T-helper 17 cell (primary cell): ENCODE results near the gene MYOM3. TPM values are rescaled to one million over a fixed set of nuclear protein-coding genes. Genes with fewer than 3 reads are reported as not detected.
A peak's percentile ranks its signal among the peaks of the same experiment; 100 is the strongest.

Experiments
- ATAC-seq: fragments of 150-1000 bp; cut with Tn5 transposase; 2 replicates; pipeline ENCODE4 v1.10.0; 2021; ENCODE audit warnings: mild to moderate bottlenecking, moderate library complexity
- DNase-seq, 3 donors: peaks; one replicate each; pipeline versions ENCODE4 v3.0.0 to v3.0.0-alpha.2; 2020 to 2021
- H3K9me3 ChIP-seq: one replicate; pipeline ENCODE4 v1.7.0; 2013; ENCODE audit warnings: low read length, mild to moderate bottlenecking; ENCODE audit not compliant: control insufficient read depth, poor library complexity, severe bottlenecking
- H3K27ac Mint-ChIP-seq: one replicate; pipeline ENCODE4 v1.8.0; 2022; ENCODE audit warnings: mild to moderate bottlenecking, moderate library complexity, mixed read lengths
- H3K27me3 Mint-ChIP-seq: one replicate; pipeline ENCODE4 v1.8.0; 2022; ENCODE audit warnings: mixed read lengths
- H3K36me3 Mint-ChIP-seq: one replicate; pipeline ENCODE4 v1.8.0; 2022; ENCODE audit warnings: low read depth, mixed read lengths
- H3K4me1 Mint-ChIP-seq: one replicate; pipeline ENCODE4 v1.8.0; 2022; ENCODE audit warnings: mild to moderate bottlenecking, mixed read lengths
- H3K4me3 Mint-ChIP-seq: one replicate; pipeline ENCODE4 v1.8.0; 2022; ENCODE audit warnings: mild to moderate bottlenecking, moderate library complexity, mixed read lengths
- total RNA-seq, 4 donors: library from RNA in 2 of 4; stranded (reverse) in 2 of 4; gene quantifications; one replicate each; pipeline ENCODE4 v1.2.3 and lab custom pipeline; 2022 to 2026

MYOM3 gene
- total RNA-seq, 2 donors from 2014 or later: not detected

DNA sequence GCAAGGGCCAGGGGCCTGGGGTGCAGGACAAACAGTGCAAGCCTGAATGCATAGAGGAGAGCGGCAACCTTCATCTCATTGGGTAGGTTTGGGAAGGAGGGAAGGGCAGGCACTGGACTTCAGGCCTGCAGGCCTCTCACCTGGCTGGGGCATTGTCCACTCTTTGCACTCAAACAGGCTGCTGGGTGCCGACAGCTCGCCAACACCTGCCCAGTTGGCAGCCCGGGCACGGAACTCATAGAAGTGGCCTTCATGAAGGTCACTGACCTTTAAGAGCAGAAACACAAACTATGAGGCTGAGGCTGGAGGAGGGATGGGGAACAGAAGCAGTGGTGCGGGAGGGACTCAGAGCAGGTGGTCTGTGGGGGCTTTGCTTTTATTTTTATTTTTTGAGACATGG lies 30.7 kb downstream of the MYOM3 start:
- no peak overlapping the region for H3K4me3 Mint-ChIP-seq
- ATAC-seq (no peak), DNase-seq (no peak)
- H3K9me3 ChIP-seq: no peaks in the 10 kb centered on the region
- H3K27ac Mint-ChIP-seq: no peak overlapping the region
- H3K4me1 Mint-ChIP-seq: no peaks in the 10 kb centered on the region
- H3K36me3 Mint-ChIP-seq: peaks cover 4% of the 10 kb centered on the region
- peaks cover 38% of the 10 kb centered on the region for H3K27me3 Mint-ChIP-seq

DNA sequence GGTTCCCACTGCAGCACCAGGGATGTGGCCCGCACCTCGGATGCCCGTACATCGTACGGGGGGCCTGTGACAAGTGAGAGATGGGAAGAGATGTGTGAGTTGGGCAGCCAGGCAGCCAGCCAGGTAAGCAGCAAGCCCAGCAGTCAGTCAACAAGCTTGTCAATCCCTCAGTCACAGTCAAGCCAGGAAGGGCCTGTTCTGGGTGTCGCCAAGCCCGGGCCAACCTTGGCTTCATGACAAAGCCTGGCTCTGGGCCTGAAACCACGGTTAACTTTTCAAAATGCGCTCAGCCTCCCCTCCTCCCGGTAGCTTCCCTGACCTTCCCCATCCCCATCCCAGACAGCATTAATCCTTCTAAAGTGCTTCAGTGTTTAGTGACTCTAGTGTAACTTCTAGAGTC lies 31.8 kb downstream of the MYOM3 start:
- peaks cover 3% of the 10 kb centered on the region for H3K36me3 Mint-ChIP-seq
- H3K4me1 Mint-ChIP-seq: peaks cover 2% of the 10 kb centered on the region
- ATAC-seq: no peak
- H3K4me3 Mint-ChIP-seq: no peak overlapping the region
- H3K27ac Mint-ChIP-seq: no peak overlapping the region
- H3K27me3 Mint-ChIP-seq: peaks cover 32% of the 10 kb centered on the region
- no peak for DNase-seq
- no peaks in the 10 kb centered on the region for H3K9me3 ChIP-seq

DNA sequence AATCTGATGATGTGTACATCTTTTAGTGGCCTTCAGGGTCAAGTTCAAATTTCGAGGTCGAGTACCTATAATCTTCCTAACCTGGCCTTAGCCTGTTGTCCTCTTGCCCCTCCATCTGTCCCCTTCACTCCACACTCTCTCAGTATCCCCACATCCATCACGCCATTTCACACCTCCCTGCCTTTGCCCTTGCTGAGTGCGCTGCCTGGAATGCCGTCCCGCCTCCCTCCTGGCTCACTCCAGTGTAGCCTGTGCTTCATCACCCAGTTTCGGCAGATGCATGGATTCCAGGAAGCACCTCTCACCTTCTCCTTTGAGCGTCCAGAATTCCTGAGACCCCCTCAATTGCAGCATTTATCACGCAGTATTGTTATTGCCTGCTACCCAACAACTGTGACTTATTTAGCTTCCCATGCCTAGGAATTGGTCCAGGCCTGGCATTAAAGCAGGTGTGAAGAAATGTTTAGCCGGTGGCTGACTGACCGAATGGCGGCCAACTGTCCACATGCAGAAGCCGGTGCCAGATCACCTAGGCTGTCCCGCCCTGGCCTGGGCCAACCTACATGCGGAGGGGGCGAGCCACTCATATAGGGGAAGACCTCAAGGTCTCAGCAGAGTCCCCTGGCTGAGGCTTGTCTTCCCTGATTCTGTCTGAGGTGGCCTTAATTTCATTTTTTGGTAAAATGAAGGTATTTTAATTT lies 34.5 kb downstream of the MYOM3 start:
- ATAC-seq: no peak
- H3K27ac Mint-ChIP-seq: no peak overlapping the region
- no peaks in the 10 kb centered on the region for H3K9me3 ChIP-seq
- H3K36me3 Mint-ChIP-seq: no peaks in the 10 kb centered on the region
- no peak overlapping the region for H3K4me3 Mint-ChIP-seq
- H3K27me3 Mint-ChIP-seq: peaks cover 17% of the 10 kb centered on the region
- H3K4me1 Mint-ChIP-seq: peaks cover 2% of the 10 kb centered on the region
- no peak for DNase-seq

DNA sequence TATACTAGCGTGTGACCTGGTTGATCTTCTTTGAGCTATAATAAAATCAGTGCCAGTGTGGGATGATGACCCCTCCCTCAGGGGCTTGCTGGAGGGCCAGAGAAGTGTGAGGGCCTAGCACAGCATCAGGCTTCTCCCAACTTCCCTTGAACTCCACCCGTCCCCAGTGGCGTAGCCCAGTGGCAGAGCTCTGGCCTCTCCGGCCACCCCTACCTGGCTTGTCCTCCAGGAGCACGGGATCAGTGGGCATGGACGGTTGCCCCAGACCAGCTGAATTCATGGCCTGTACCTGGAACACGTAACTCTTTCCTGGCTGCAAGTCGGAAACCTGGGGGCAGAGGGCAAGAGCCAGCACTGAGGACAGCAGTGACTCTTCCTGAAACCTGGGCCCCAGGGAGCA lies 36.0 kb downstream of the MYOM3 start:
- peaks cover 2% of the 10 kb centered on the region for H3K4me1 Mint-ChIP-seq
- no peak overlapping the region for H3K27ac Mint-ChIP-seq
- no peaks in the 10 kb centered on the region for H3K9me3 ChIP-seq
- no peaks in the 10 kb centered on the region for H3K36me3 Mint-ChIP-seq
- no peak for ATAC-seq
- H3K4me3 Mint-ChIP-seq: no peak overlapping the region
- DNase-seq: no peak
- peaks cover 13% of the 10 kb centered on the region for H3K27me3 Mint-ChIP-seq

DNA sequence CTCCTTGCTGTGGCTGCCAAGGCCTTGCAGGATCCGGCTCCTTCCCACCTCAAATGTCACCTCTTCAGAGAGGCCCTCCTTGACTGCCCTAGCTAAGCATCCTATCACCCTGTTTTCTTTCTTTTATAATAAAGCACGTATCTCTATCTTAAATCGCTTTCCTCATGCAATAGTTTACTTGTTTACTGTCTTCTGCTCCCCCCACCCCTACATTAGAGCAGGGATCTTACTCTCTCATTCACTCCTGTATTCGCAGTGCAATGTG lies 36.4 kb downstream of the MYOM3 start:
- DNase-seq (no peak), ATAC-seq (no peak)
- no peaks in the 10 kb centered on the region for H3K9me3 ChIP-seq
- Mint-ChIP-seq H3K4me3 (peak overlapping the region; percentile 19), H3K27me3 (peaks cover 9% of the 10 kb centered on the region), H3K36me3 (no peaks in the 10 kb centered on the region), H3K27ac (no peak overlapping the region), H3K4me1 (peaks cover 2% of the 10 kb centered on the region)

DNA sequence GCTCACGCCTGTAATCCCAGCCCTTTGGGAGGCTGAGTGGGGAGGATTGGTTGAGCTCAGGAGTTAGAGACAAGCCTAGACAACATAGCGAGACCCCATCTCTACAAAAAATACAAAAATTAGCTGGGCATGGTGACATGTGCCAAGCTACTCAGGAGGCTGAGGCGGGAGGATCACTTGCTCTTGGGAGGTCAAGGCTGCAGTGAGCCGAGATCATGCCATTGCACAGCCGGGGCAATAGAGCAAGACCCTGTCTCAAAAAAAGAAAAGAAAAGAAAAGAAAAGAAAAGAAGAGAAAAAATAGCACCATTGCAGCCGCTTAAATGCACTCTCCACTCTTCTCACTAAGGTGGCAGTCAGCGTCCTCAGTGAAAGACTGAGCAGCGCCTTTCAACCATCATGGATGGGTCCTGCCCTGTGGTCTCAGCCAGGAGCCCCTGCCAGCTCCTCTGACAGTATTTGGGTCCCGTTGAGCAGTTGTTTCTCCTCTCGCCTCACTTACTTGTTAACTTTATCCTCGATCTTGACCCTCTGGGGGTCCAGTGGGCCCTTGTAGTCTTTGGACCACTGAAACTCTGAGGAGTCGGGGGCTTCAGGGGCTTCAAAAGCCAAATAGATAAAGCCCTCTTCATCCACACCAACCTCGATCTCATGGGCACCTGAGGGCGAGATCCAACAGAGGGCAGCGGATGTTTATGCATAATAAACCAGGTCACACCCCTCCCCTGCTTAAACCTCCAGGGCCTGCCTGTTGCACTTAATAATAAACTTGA lies 36.9 kb downstream of the MYOM3 start:
- Mint-ChIP-seq H3K36me3 (no peaks in the 10 kb centered on the region), H3K4me3 (peak overlapping the region; percentile 19)
- ATAC-seq: no peak

DNA sequence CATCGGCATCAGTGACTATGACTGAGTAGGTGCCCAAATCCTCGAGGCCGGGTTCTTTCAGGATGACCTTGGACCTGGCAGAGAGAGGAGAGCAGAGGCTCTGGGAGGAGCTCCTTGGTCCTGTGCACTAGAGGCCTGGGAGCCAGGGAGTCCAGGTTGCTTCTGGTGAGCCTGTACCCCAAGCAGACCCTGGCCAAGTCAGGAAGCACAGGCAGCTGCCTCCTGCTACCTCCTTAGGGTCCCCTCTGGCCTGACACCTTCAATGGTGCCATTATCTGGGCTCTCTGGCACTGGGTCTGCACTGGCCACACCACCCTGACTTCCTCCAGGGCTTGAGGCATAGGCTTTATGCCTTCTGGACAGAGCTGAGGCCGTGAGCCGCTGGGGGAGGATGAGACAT lies 37.7 kb downstream of the MYOM3 start:
- no peak overlapping the region for H3K4me3 Mint-ChIP-seq
- H3K27me3 Mint-ChIP-seq: peaks cover 8% of the 10 kb centered on the region

More for the DNA sequence above, 36.9 kb downstream of the MYOM3 start:
- Mint-ChIP-seq H3K27me3 (peaks cover 6% of the 10 kb centered on the region), H3K27ac (no peak overlapping the region), H3K4me1 (peaks cover 2% of the 10 kb centered on the region)
- H3K9me3 ChIP-seq: no peaks in the 10 kb centered on the region
- DNase-seq: no peak

DNA sequence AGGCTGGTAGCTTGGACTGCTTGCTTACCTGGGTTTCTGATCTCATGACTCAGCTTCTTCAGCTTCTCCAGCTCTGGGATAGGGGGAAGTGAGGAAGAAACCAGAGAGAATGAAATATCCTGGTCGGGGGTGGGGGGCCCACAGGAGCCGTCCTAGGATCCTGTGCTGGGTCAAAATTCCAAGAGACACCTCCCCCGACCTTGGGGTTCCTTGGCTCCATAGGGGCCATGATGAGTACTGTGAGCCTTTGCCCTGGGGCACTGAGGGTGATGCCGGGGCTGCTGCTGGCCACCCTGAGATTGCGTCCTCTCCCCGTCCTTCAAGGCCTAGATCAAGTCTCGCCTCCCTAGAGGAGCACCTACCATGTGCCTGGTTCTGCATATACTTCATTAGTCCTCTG lies 40.0 kb downstream of the MYOM3 start:
- ATAC-seq: no peak
- H3K27me3 Mint-ChIP-seq: peaks cover 7% of the 10 kb centered on the region
- no peak overlapping the region for H3K27ac Mint-ChIP-seq
- no peaks in the 10 kb centered on the region for H3K9me3 ChIP-seq
- no peaks in the 10 kb centered on the region for H3K36me3 Mint-ChIP-seq
- H3K4me1 Mint-ChIP-seq: peaks cover 2% of the 10 kb centered on the region
- no peak for DNase-seq
- no peak overlapping the region for H3K4me3 Mint-ChIP-seq

More for the DNA sequence above, 37.7 kb downstream of the MYOM3 start:
- ATAC-seq (no peak), DNase-seq (no peak)
- no peaks in the 10 kb centered on the region for H3K9me3 ChIP-seq
- no peaks in the 10 kb centered on the region for H3K36me3 Mint-ChIP-seq
- H3K4me1 Mint-ChIP-seq: peaks cover 2% of the 10 kb centered on the region
- H3K27ac Mint-ChIP-seq: no peak overlapping the region

DNA sequence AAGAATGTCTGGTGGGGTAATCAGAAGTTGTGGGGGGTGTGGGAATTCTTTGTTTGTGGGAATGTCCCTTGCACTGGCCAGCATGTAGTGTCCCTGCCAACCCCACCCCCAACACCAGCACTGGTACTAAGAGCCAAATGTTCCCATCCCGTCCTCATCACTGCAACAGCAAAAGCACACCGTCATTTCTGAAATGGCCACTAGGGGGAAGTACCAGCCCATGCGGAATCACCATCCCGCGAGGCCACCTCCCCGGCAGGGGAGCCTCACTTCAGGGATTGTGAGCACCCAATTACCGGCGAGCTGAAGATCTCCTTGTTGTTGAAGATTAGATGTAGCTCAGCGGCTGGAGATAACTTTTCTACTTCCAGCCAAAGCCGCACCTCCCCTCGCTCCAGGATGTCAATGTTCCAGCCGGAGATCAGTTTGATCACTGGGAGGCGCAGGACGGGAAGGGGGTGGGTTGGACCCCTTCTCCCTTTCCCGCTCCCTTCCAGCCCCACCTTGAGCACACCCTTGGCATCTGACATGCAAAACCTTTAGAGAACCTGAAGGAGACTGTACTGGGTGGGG lies 41.0 kb downstream of the MYOM3 start:
- H3K4me3 Mint-ChIP-seq: no peak overlapping the region
- H3K4me1 Mint-ChIP-seq: peaks cover 2% of the 10 kb centered on the region
- DNase-seq (peak; percentile 30 to 64 (median 32)), ATAC-seq (peak; percentile 83)
- no peaks in the 10 kb centered on the region for H3K36me3 Mint-ChIP-seq
- no peaks in the 10 kb centered on the region for H3K9me3 ChIP-seq
- H3K27ac Mint-ChIP-seq: no peak overlapping the region
- peaks cover 7% of the 10 kb centered on the region for H3K27me3 Mint-ChIP-seq

DNA sequence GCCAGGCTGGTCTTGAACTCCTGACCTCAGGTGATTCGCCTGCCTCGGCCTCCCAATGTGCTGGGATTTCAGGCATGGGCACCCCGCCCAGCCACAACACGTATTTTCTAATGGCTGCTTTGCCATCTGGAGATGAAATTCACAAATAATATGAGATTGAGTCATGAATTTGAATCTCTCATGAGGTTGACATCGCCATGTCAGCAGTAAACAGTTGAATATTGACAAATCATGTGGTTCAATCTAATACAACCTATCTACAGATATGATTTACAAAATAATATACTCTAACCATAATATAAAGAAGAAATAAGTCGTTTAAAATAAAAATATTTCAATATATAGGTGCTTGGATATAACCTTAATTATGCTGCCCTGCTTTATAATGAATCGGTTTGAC lies 42.1 kb downstream of the MYOM3 start:
- no peak for ATAC-seq

DNA sequence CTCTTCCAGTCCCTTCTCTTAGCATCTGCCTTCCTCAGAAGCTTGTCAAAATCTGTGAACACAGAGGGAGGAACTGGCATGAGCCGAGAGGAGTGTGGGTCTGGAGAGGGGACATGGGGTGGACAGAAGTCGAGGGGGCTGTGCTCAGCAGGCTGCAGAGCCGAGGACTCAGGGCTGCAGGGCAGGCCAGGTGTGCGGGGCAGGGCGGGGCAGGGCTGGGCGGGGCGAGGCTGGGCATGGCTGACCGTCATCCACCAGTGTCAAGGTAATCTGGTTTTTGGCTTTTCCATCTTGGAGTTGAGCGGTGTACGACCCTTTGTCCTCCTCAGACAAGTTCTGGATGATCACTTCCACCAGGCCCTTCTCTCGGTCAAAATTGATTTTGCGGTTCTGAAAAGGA lies 44.0 kb downstream of the MYOM3 start:
- ATAC-seq (no peak), DNase-seq (no peak)
- no peaks in the 10 kb centered on the region for H3K36me3 Mint-ChIP-seq
- H3K27ac Mint-ChIP-seq: no peak overlapping the region
- H3K4me3 Mint-ChIP-seq: no peak overlapping the region
- no peaks in the 10 kb centered on the region for H3K4me1 Mint-ChIP-seq
- no peaks in the 10 kb centered on the region for H3K9me3 ChIP-seq
- H3K27me3 Mint-ChIP-seq: peaks cover 13% of the 10 kb centered on the region

More for the DNA sequence above, 42.1 kb downstream of the MYOM3 start:
- DNase-seq: no peak
- H3K4me1 Mint-ChIP-seq: no peaks in the 10 kb centered on the region
- H3K27ac Mint-ChIP-seq: no peak overlapping the region
- H3K4me3 Mint-ChIP-seq: no peak overlapping the region
- H3K36me3 Mint-ChIP-seq: no peaks in the 10 kb centered on the region
- peaks cover 7% of the 10 kb centered on the region for H3K27me3 Mint-ChIP-seq
- no peaks in the 10 kb centered on the region for H3K9me3 ChIP-seq

DNA sequence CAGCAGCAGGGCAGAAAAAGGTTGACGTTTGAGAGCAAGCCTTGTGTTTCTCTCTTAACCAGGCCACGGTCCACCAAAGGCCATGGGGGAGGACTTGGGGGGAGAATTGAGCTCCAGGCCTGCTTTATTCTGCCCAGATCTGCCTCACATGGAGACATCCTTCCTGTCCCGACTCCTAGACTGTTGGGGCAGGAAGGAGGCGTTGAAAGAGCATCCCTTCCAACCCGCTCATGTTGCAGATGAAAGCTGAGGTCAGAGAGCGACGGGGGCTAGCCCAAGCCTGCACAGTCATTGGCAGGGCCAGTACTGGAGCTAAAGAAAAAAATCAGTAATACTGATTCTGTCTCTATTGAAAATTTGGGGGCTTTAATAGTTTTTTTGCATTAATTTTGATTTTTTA lies 46.6 kb downstream of the MYOM3 start:
- Mint-ChIP-seq H3K4me3 (no peak overlapping the region), H3K27me3 (peaks cover 13% of the 10 kb centered on the region), H3K4me1 (no peaks in the 10 kb centered on the region), H3K36me3 (peaks cover 4% of the 10 kb centered on the region), H3K27ac (no peak overlapping the region)
- no peak for ATAC-seq
- no peak for DNase-seq
- H3K9me3 ChIP-seq: no peaks in the 10 kb centered on the region

DNA sequence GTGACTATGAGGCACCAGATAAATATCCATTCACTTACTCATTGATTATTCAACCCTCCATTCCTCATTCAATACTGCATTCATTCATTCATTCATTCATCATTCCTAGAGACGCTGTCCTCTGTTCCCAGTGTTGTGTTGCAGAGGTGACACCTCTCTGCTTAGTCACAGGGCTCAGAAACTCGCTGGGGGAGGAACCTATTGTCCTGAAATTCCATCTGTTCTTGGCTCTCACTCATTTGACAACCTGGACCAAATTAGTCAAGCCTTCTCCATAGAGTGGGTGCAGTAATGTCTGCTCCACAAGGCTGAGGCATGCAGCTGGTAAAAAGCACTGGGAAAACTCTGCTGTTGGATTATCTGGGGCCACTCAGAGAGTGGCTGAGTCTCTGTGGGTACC lies 49.7 kb downstream of the MYOM3 start:
- H3K9me3 ChIP-seq: no peaks in the 10 kb centered on the region
- no peak overlapping the region for H3K27ac Mint-ChIP-seq
- H3K4me1 Mint-ChIP-seq: no peaks in the 10 kb centered on the region
- no peak overlapping the region for H3K4me3 Mint-ChIP-seq
- ATAC-seq (no peak), DNase-seq (no peak)
- H3K36me3 Mint-ChIP-seq: peaks cover 4% of the 10 kb centered on the region
- H3K27me3 Mint-ChIP-seq: peaks cover 6% of the 10 kb centered on the region

DNA sequence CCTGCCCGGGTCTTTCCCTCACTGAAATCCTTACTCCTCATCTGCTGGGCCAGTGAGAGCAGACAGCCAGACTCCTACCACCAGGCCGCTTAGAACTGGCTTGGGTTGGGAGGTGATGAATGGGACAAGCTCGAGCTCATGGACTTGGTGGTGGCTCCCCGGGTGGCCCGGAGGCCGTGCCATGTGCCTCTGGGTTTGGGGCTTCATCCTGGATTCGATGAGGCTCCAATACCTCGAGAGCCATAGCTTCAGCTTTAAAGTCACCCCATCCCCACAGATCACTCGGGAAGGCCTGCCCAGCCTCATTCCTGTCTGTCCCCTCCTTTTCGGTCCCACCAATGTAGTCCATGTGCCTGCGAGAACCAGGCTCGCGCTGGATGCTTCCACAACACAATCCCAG lies 51.5 kb downstream of the MYOM3 start:
- no peak overlapping the region for H3K4me3 Mint-ChIP-seq
- ATAC-seq (no peak), DNase-seq (no peak)
- H3K4me1 Mint-ChIP-seq: no peaks in the 10 kb centered on the region
- peaks cover 4% of the 10 kb centered on the region for H3K36me3 Mint-ChIP-seq
- H3K9me3 ChIP-seq: no peaks in the 10 kb centered on the region
- H3K27me3 Mint-ChIP-seq: peaks cover 6% of the 10 kb centered on the region
- H3K27ac Mint-ChIP-seq: no peak overlapping the region
